Measurements from ENCODE around the gene STK10. TPM values are rescaled to one million over a fixed set of nuclear protein-coding genes. Genes with fewer than 3 reads are reported as not detected.

The STK10 gene
- total RNA-seq, 4 donors from 2014 or later: 5.4 to 18.3 (median 5.7) TPM

- TF ChIP-seq CTCF (IDR thresholded peaks at IDR 0.05 in 4 of 5, conservative IDR thresholded peaks at IDR 0.05 in 1 of 5) (no peak), POLR2A (IDR thresholded peaks at IDR 0.05) (no peak)
- H3K4me1 ChIP-seq: no peaks in the 10 kb centered on the region
- ATAC-seq (no peak), DNase-seq (no peak)
- no peaks in the 10 kb centered on the region for H3K27me3 ChIP-seq
- intact Hi-C loops (cut with DNase I; ENCODE audit: low total_unique reads) (no loop called here), in situ Hi-C loops (cut with MboI; ENCODE audit: low sequenced_read_pairs in 4 of 4) (no loop called here)
- no peak overlapping the region for H3K4me3 ChIP-seq
- no peaks in the 10 kb centered on the region for H3K9me3 ChIP-seq
- no peak overlapping the region for H3K27ac ChIP-seq
- H3K36me3 ChIP-seq: peaks cover 0 to 4% of the 10 kb centered on the region in 2 donors
These were observed 41.9 kb upstream of the STK10 start for GRCh38 chr5:172229904-172230303.

- H3K4me1 ChIP-seq: no peaks in the 10 kb centered on the region
- no peak for DNase-seq
- in situ Hi-C loops (cut with MboI; ENCODE audit: low sequenced_read_pairs in 4 of 4): no loop called here
- ATAC-seq: no peak
- TF ChIP-seq CTCF (IDR thresholded peaks at IDR 0.05 in 4 of 5, conservative IDR thresholded peaks at IDR 0.05 in 1 of 5) (no peak), POLR2A (IDR thresholded peaks at IDR 0.05) (no peak)
- no peaks in the 10 kb centered on the region for H3K9me3 ChIP-seq
- H3K27me3 ChIP-seq: no peaks in the 10 kb centered on the region
- intact Hi-C loops (cut with DNase I; ENCODE audit: low total_unique reads): no loop called here
- no peak overlapping the region for H3K4me3 ChIP-seq
- H3K27ac ChIP-seq: no peak overlapping the region
- H3K36me3 ChIP-seq: no peaks in the 10 kb centered on the region
These were observed 37.0 kb upstream of the STK10 start for GRCh38 chr5:172224996-172225395.

GRCh38 chr5:172223901-172224873 lies 36.2 kb upstream of the STK10 start:
- intact Hi-C loops (cut with DNase I; ENCODE audit: low total_unique reads) (no loop called here), in situ Hi-C loops (cut with MboI; ENCODE audit: low sequenced_read_pairs in 4 of 4) (no loop called here)
- Histone ChIP-seq H3K27me3 (no peaks in the 10 kb centered on the region), H3K27ac (no peak overlapping the region), H3K9me3 (no peaks in the 10 kb centered on the region), H3K4me1 (no peaks in the 10 kb centered on the region), H3K4me3 (no peak overlapping the region), H3K36me3 (no peaks in the 10 kb centered on the region)
- ATAC-seq (no peak), DNase-seq (no peak)
- TF ChIP-seq CTCF (IDR thresholded peaks at IDR 0.05 in 4 of 5, conservative IDR thresholded peaks at IDR 0.05 in 1 of 5) (no peak), POLR2A (IDR thresholded peaks at IDR 0.05) (no peak)

- no peaks in the 10 kb centered on the region for H3K9me3 ChIP-seq
- no peak overlapping the region for H3K27ac ChIP-seq
- no peaks in the 10 kb centered on the region for H3K27me3 ChIP-seq
- H3K36me3 ChIP-seq: no peaks in the 10 kb centered on the region
- no peak overlapping the region for H3K4me3 ChIP-seq
- ATAC-seq (no peak), DNase-seq (no peak)
- intact Hi-C loops (cut with DNase I; ENCODE audit: low total_unique reads) (no loop called here), in situ Hi-C loops (cut with MboI; ENCODE audit: low sequenced_read_pairs in 4 of 4) (no loop called here)
- H3K4me1 ChIP-seq: no peaks in the 10 kb centered on the region
- TF ChIP-seq CTCF (IDR thresholded peaks at IDR 0.05 in 4 of 5, conservative IDR thresholded peaks at IDR 0.05 in 1 of 5) (no peak), POLR2A (IDR thresholded peaks at IDR 0.05) (no peak)
These were observed 31.3 kb upstream of the STK10 start for GRCh38 chr5:172219296-172219695.
